A549 (cell line): ENCODE results near the gene STRBP.

ENCODE experiments used
- POLR2A ChIP-seq: IDR thresholded peaks from 2 replicates; pipeline ENCODE4 v1.6.1; 2012; ENCODE audit warnings: mild to moderate bottlenecking, low read length
- TF ChIP-seq, protein P1 (sequence below): IDR thresholded peaks from 2 replicates; pipeline ENCODE4 v1.6.1; 2012
- TF ChIP-seq, protein P2 (sequence below): fragments of >200 bp; sonication (Bioruptor Twin); formaldehyde crosslinking; IDR thresholded peaks from 3 replicates; pipeline ENCODE4 v1.5.1; 2016

DNA sequence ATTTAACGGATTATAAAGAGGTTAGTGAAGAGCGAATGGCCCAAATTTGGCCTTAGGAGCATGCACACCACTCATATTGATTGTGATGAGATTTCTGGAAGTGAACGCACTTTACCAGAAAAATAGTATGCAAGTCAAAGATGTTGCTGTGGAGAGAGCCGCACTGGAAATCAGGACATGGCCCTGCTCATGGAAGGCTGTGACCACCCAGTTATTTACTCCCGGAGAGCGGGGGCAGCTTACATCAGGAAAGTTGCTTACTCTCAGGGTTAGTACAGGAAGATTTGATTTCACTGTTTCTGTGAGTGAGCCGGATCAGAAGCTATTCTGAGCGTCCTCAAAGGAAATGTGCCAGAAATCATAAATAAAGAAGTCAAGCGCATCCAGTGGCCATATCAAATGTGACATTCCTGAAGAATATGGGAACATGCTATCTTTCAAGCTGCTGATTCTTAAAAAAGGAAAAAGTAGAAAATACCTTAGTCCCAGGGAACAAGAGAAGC, 42.9 kb upstream of the STRBP start:
- TF ChIP-seq, protein P1, sequence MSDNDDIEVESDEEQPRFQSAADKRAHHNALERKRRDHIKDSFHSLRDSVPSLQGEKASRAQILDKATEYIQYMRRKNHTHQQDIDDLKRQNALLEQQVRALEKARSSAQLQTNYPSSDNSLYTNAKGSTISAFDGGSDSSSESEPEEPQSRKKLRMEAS, result no peak
- TF ChIP-seq, protein P2, sequence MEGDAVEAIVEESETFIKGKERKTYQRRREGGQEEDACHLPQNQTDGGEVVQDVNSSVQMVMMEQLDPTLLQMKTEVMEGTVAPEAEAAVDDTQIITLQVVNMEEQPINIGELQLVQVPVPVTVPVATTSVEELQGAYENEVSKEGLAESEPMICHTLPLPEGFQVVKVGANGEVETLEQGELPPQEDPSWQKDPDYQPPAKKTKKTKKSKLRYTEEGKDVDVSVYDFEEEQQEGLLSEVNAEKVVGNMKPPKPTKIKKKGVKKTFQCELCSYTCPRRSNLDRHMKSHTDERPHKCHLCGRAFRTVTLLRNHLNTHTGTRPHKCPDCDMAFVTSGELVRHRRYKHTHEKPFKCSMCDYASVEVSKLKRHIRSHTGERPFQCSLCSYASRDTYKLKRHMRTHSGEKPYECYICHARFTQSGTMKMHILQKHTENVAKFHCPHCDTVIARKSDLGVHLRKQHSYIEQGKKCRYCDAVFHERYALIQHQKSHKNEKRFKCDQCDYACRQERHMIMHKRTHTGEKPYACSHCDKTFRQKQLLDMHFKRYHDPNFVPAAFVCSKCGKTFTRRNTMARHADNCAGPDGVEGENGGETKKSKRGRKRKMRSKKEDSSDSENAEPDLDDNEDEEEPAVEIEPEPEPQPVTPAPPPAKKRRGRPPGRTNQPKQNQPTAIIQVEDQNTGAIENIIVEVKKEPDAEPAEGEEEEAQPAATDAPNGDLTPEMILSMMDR, result no peak
- no peak for TF ChIP-seq POLR2A
